Astrocyte of the cerebellum (primary cell): Measurements from ENCODE around the gene HIPK2.

ENCODE experiments used
- DNase-seq: peaks from one replicate; pipeline ENCODE4 v3.0.0-alpha.2; 2011; ENCODE audit warnings: low read depth
- H3K4me3 ChIP-seq: 2 replicates; pipeline ENCODE4 v1.5.1; 2011; ENCODE audit warnings: mild to moderate bottlenecking, low read depth, low read length, moderate library complexity
- CTCF ChIP-seq: IDR thresholded peaks from 2 replicates; pipeline ENCODE4 v1.5.1; 2012; ENCODE audit warnings: low read length, low read depth, moderate library complexity, mild to moderate bottlenecking; ENCODE audit errors: missing control alignments
- in situ Hi-C: cut with HindIII; loops from 2 replicates; pipeline ENCODE4 v1.10.0; 2017; ENCODE audit warnings: low sequenced_read_pairs

The HIPK2 gene

GRCh38 chr7:139626817-139627216 lies 151.0 kb downstream of the HIPK2 start:
- in situ Hi-C loops: no loop called here
- no peak for TF ChIP-seq CTCF
- DNase-seq: no peak
- no peak overlapping the region for H3K4me3 ChIP-seq

GRCh38 chr7:139623518-139623917 lies 154.3 kb downstream of the HIPK2 start:
- no peak for DNase-seq
- no peak for TF ChIP-seq CTCF
- in situ Hi-C loops: loop anchor here (25.0 kb wide), 1 partner anchor 389 kb away; no protein-coding TSS in a partner anchor

GRCh38 chr7:139620676-139621344 lies 157.0 kb downstream of the HIPK2 start:
- no peak for DNase-seq
- peak; percentile 80 for TF ChIP-seq CTCF
- no peak overlapping the region for H3K4me3 ChIP-seq
- in situ Hi-C loops: loop anchor here (25.0 kb wide), 1 partner anchor 391 kb away; no protein-coding TSS in a partner anchor

More at GRCh38 chr7:139623518-139623917, 154.3 kb downstream of the HIPK2 start:
- no peak overlapping the region for H3K4me3 ChIP-seq

- in situ Hi-C loops: loop anchor here (25.0 kb wide), 1 partner anchor 393 kb away; no protein-coding TSS in a partner anchor
- peak; percentile 55 for DNase-seq
- no peak overlapping the region for H3K4me3 ChIP-seq
- TF ChIP-seq CTCF: no peak
Measured at GRCh38 chr7:139619367-139619657, 158.5 kb downstream of the HIPK2 start.

GRCh38 chr7:139618482-139619366 lies 159.1 kb downstream of the HIPK2 start:
- peak; percentile 28 for DNase-seq
- in situ Hi-C loops: loop anchor here (25.0 kb wide), 1 partner anchor 394 kb away; no protein-coding TSS in a partner anchor
- no peak overlapping the region for H3K4me3 ChIP-seq
- TF ChIP-seq CTCF: peak; percentile 63

- no peak for TF ChIP-seq CTCF
- DNase-seq: no peak
- no peak overlapping the region for H3K4me3 ChIP-seq
- in situ Hi-C loops: loop anchor here (25.0 kb wide), 1 partner anchor 395 kb away; no protein-coding TSS in a partner anchor
Measured at GRCh38 chr7:139617074-139617473, 160.7 kb downstream of the HIPK2 start.
